RWPE1 (cell line): ENCODE measurements around the gene ECE1.
A peak's percentile ranks its signal among the peaks of the same experiment; 100 is the strongest.

Experiments
- CTCF ChIA-PET: fragments of 350-600 bp; sonication (Branson Sonifier 250); formaldehyde crosslinking; extraction: SDS; loops from one replicate; lab custom pipeline; 2021; lab: Yijun Ruan, JAX
- POLR2A ChIA-PET: fragments of 400-600 bp; formaldehyde crosslinking; extraction: SDS; loops from one replicate; lab custom pipeline; 2020; ENCODE audit warnings: antibody characterized with exemption; ENCODE audit not compliant: low non-redundant PET; lab: Yijun Ruan, JAX
- DNase-seq: peaks from one replicate; pipeline ENCODE4 v3.0.0; 2012; ENCODE audit warnings: low spot score
- H3K27ac ChIP-seq: fragments of 450-650 bp; 2 replicates; pipeline ENCODE4 v1.5.1; 2017
- CTCF ChIP-seq: fragments of 450-650 bp; conservative IDR thresholded peaks from 2 replicates; pipeline ENCODE4 v1.5.1; 2017; ENCODE audit warnings: low read depth, mild to moderate bottlenecking

ECE1 gene

GRCh38 chr1:21259316-21260076, 30.8 kb downstream of the ECE1 start:
- POLR2A ChIA-PET = no interaction called here
- H3K27ac ChIP-seq = peak overlapping the region; percentile 92
- CTCF ChIA-PET = interaction anchor here (2.7 to 6.1 kb wide), 2 partner anchors 109 to 111 kb away, joined by 11 to 104 read pairs; no protein-coding TSS in a partner anchor
- no peak for TF ChIP-seq CTCF
- DNase-seq = no peak

- no peak for TF ChIP-seq CTCF
- ChIA-PET POLR2A (no interaction called here), CTCF (interaction anchor here (0.6 to 6.1 kb wide), 3 partner anchors 13 to 587 kb away, joined by 3 to 104 read pairs (median 5); no protein-coding TSS in a partner anchor)
- DNase-seq = no peak
- peak overlapping the region; percentile 73 for H3K27ac ChIP-seq
Measured at GRCh38 chr1:21258331-21259134, 31.7 kb downstream of the ECE1 start.

- TF ChIP-seq CTCF = no peak
- H3K27ac ChIP-seq = peak overlapping the region; percentile 73
- no peak for DNase-seq
- CTCF ChIA-PET = interaction anchor here (0.7 to 6.1 kb wide), 3 partner anchors 14 to 665 kb away, joined by 3 to 104 read pairs (median 5); no protein-coding TSS in a partner anchor
- POLR2A ChIA-PET = no interaction called here
Measured at GRCh38 chr1:21257431-21258135, 32.7 kb downstream of the ECE1 start.

GRCh38 chr1:21256776-21257175, 33.5 kb downstream of the ECE1 start:
- POLR2A ChIA-PET = no interaction called here
- H3K27ac ChIP-seq = peak overlapping the region; percentile 73
- CTCF ChIA-PET = interaction anchor here (0.9 to 6.1 kb wide), 2 partner anchors 91 to 114 kb away, joined by 3 to 104 read pairs; no protein-coding TSS in a partner anchor
- no peak for TF ChIP-seq CTCF
- no peak for DNase-seq

GRCh38 chr1:21255943-21256320, 34.3 kb downstream of the ECE1 start:
- ChIA-PET CTCF (interaction anchor here (0.6 to 6.1 kb wide), 9 partner anchors 14 to 401 kb away, joined by 3 to 104 read pairs (median 8); no protein-coding TSS in a partner anchor), POLR2A (no interaction called here)
- no peak for DNase-seq
- peak overlapping the region; percentile 73 for H3K27ac ChIP-seq
- no peak for TF ChIP-seq CTCF
